ENCODE results near the gene STRBP.
"Not testable (repeated sequence)": the region's sequence is repeated elsewhere in the genome, so short reads cannot be mapped to it uniquely, and the experiment has no call there.

The STRBP gene

GRCh38 chr9:123186029-123186428 is 82.4 kb downstream of the STRBP start:
- DNase-seq: not testable (repeated sequence)

DNA sequence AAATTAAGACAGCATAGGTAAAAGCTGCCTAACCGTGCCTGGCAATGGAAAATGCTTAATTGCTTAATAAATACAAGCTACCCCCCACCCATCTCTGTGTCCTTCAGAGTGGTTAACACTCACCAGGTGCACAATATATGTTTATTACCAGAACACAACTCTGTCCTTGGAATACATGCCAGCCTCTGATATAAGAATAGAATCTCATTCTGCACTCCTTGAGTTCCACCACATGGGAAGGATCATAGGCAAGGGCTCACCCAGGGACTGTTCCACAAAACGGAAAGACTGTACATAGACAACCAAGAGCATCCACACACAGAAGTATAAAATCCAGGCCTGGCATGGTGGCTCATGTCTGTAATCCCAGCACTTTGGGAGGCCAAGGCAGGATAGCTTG is 91.4 kb downstream of the STRBP start:
- DNase-seq: no peak

DNA sequence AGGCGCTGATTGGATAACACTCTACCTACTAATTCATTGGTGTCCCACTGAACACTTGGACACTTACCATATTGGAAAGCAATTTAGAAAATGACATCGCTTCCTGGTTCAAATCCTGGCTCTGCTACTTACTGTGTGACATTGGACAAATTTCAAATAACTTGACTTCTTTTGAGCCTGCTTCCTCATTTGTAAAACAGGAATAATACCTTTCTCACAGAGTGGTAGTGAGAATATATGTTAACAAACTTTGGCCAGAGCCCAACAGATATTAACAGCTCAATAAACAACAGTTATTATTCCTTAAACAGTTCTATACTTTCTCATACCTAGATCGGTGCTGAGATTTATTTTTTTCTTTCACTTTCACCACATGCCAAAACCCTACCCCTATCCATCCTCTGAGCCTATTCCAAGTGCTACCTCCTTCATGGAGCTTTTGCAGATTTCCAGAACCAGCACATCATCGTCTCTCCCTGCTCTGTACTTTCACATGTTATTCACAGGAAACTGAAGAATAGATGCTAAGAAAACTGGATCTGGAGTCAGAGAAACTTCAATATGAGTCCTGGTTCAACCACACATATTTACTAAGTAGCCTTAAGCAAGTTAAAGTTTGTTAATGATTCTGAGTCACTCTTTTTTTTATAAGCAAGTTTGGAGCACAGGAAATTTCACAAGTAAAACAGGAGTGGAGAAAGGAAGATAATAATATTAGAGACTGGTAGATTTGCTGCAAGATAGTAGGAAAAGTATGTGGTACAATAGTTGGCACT is 92.3 kb downstream of the STRBP start:
- DNase-seq: no peak

DNA sequence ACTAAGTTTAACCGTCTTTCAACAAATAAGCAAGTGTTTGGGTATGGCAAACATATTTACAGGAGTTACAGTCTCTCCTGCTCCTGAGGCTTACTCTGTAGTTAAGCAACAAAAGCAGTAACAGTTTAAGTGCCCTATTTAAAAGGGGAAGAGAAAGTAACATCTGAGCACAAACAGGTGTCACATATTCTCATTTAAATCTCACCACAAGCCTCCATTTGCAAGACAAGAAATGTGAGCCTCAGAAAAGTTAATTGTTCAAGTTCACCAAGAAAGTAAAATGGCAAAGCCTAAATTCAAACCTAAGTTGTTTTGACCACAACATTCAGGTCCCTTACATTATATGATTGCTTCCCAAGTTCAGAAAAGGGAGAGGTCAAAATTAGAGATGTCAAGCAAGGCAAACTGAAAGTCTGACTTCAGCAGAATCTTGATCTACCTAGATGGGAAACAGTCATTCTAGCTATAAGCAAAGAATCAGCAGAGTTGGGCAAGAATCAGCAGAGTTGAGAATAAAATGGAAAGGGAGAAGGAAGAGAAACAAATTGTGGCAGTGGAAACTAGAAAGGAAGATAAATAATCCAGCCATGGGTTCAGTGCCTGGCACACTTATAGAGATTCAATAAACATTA is 93.4 kb downstream of the STRBP start:
- DNase-seq: no peak

DNA sequence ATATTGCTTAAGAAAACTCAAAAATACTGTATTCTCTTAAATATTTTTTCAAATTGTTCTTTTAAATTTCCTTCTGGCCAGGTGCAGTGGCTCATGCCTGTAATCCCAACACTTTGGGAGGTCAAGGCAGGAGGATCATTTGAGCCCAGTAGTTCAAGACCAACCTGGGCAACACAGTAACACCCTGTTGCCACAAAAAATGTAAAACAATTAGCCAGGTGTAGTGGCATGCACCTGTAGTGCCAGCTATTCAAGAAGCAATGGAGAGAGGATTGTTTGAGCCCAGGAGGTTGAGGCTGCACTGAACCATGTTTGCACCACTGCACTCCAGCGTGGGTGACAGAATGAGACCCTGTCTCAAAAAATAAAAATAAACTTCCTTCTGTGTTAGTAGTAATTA is 94.3 kb downstream of the STRBP start:
- no peak for DNase-seq

DNA sequence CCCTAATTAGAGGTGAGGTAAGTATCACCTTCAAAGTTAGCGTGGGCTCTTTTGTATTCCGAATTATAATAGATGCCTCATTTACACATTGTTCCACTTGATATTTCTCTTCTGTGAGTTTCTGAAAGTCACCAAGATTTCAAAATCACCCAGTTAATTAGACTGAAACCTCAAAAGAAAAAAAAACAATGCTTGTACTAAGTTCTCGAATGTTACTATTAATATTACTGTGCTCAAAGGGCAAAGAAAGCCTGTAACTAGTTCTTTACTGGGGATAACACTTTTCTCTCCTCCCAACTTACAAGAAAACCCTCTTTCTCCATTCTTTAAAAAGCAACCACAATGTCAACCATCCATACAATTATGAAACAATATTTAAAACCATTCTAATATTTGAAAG is 98.5 kb downstream of the STRBP start:
- no peak for DNase-seq

DNA sequence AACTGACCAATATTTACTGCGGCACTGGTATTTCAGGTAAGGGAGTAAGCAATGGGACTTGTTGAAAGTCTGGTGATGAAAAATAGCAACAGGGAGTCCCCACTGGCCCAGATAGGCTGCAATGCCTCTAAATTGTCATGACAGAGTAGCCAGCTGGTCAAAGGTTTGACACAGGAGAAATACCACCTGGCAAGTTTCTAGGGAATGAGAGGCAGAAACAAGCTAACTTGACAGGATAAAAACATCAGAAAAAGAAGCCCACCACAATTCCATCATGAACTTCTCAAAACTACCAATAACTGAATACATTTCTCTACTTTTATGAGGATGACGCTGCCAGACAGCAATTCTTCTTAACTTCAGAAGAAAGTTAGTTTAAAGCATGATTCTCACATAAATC is 99.8 kb downstream of the STRBP start:
- no peak for DNase-seq

- no peak for DNase-seq
Measured at GRCh38 chr9:123167474-123167873, 100.9 kb downstream of the STRBP start.

GRCh38 chr9:123165813-123166212 is 102.6 kb downstream of the STRBP start:
- no peak for DNase-seq

DNA sequence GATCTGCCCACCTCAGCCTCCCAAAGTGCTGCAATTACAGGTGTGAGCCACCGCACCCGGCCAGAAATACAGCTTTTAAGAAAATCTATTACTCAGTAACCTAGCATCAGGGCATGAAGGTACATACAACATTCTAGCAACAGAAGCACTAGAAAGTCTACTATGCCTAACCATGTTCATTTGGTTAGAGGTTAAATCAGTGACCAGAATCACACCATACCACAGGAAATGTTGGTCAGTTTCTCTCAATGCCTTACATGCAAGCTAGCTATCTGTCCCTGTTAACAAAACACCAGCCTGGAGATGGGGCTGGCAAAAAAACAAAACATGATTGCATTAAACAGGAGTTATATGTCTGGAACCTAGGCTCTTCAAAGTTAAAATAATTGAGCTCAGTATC is 104.1 kb downstream of the STRBP start:
- DNase-seq: no peak

GRCh38 chr9:123162791-123163345 is 105.5 kb downstream of the STRBP start:
- DNase-seq: no peak

- DNase-seq: no peak
Measured at GRCh38 chr9:123162360-123162759, 106.0 kb downstream of the STRBP start.

- no peak for DNase-seq
Measured at GRCh38 chr9:123157221-123157620, 111.2 kb downstream of the STRBP start.

DNA sequence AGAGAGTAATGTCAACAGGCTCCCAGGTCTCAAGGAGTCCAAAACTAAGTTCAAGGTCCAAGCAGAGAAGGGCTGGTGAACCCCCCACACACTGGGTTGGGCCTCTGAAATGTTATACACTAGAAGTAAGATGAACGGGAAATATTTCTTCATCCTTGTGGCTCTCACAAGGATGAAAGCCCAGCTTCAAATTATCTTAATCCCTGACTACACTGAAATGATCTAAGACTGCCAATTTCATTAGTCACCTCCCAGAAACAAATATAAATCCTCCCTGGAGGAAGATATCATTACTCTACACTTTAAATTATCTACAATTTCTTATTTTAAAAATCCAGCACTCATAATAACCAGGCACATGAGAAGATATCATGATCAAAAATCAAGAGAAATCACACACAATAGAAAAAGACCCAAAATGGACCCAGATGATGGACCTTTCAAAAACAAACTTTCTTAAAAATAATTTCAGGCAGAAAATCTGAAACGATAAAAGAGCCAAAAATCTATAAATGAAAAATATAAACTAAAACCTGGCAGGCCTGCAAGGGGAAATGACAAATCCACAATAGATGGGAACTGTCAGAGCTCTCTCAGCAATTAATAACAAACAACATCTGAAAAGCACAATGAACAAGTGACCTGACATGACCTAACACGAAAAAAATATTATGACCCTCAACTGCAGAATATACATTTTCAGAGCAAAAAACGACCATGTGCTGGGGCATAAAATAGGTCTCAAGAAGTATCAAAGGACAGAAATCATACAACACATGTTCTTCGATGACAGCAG is 117.5 kb downstream of the STRBP start:
- no peak for DNase-seq

DNA sequence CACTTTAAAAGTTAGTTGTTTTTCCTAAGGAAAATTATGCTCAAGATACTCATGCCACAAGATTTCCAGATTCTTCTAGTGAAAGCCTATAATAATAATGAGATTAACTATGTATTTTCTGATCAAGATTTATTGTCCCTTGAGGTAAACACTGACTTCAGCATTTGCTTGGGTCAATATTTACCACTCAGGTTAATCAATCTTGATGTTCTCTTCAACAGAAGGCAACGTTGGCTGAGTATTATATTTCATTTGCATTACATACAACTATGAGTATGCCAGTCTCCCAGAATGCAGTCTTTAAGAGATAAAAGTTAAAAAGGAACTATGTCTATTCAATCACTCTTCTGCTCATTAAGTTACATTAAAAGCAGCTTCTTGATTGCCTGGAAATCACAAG is 119.3 kb downstream of the STRBP start:
- no peak for DNase-seq

- no peak for DNase-seq
Measured at GRCh38 chr9:123138163-123138562, 130.2 kb downstream of the STRBP start.

- no peak for DNase-seq
Measured at GRCh38 chr9:123135430-123135829, 133.0 kb downstream of the STRBP start.

GRCh38 chr9:123132696-123133095 is 135.7 kb downstream of the STRBP start:
- no peak for DNase-seq

- DNase-seq: no peak
Measured at GRCh38 chr9:123131993-123132392, 136.4 kb downstream of the STRBP start.

DNA sequence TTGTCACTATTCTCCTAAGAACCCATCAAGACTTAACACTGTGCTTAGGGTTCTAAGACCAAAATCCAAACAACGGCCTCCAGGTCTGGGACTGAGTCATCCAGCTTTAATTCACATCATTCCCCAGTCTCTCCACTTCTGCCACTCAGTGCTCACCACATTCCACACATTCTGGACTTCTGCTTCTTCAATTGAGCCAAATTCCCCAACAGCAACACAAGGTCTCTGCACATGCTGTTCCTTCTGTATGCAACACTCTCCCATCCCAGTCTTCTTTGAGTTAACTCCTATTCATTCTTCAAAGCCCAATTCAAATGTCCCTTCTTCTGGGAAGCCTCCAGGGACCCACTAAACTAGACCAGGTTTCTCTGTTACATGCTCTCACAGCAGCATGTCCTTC is 137.1 kb downstream of the STRBP start:
- DNase-seq: no peak

GRCh38 chr9:123129423-123129822 is 139.0 kb downstream of the STRBP start:
- DNase-seq: no peak

DNA sequence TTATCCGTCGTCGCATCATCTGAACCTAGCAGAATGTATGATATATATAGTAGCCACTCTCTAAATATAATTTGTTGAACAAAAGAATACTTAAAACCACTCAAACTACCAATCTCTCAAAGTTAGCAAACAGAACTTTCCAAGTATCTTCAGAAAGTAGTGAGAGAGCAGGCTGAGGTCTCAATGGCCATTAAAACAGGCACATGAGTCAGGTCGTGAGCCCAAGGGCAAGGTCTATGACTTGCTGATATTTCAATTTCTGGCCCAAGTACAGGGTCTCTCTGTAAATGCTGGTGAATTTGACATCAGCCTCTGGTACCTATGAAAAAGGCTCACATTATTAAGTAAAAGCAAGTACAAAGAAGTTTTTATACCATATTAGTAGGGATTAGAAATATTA is 139.8 kb downstream of the STRBP start:
- no peak for DNase-seq

- DNase-seq: no peak
Measured at GRCh38 chr9:123127512-123128075, 140.8 kb downstream of the STRBP start.
